GM08714 (cell line): Measurements from ENCODE around the gene KANK4.
"Not testable (repeated sequence)": the region's sequence is repeated elsewhere in the genome, so short reads cannot be mapped to it uniquely, and the experiment has no call there.

ENCODE experiments used
- H3K4me3 ChIP-seq: fragments of 200-500 bp; sonication (Bioruptor generic); 2 replicates; pipeline ENCODE4 v1.5.1; 2014; ENCODE audit warnings: mild to moderate bottlenecking, low read length, inconsistent platforms
- ZNF274 ChIP-seq: IDR thresholded peaks from 2 replicates; pipeline ENCODE4 v1.6.1; 2012; ENCODE audit warnings: mild to moderate bottlenecking, low read depth, low read length

KANK4 gene

DNA sequence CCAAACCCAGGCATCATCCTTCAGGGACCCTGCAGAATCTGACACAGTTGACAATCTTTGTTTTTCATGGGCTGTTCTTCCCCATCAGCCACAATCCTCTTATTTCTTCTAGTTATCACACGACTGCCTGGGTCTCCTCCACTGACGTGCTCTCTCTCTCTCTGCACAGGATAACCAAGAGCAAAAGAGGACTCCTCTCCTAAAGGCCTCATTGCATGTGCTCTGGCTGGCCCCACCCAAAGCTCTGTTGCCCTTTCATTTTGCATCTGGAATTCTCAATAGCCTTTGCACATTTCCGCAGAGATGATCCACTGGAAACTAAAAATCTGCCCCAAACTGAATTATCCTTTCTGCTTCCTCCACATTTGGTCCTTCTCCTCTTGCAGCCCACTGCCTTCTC is 58.5 kb downstream of the KANK4 start:
- TF ChIP-seq ZNF274 = no peak
- H3K4me3 ChIP-seq = no peak overlapping the region

DNA sequence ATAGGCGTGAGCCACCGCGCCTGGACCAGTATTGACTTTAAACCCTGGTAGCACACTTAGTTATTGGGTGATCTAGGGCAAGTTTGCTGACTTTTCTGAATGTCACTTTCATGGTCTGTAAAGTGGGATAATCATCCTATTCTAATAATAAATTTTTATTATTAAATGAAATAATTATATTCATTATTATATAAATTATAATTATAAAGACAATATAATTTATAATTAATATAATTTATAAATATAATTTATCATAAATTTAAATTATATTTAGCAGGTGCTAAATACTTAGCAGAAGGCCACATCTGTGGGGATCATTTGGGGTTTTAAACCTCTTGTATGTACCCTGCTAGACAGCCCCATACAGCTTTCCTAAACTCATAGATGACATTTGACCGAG is 59.7 kb downstream of the KANK4 start:
- no peak for TF ChIP-seq ZNF274

DNA sequence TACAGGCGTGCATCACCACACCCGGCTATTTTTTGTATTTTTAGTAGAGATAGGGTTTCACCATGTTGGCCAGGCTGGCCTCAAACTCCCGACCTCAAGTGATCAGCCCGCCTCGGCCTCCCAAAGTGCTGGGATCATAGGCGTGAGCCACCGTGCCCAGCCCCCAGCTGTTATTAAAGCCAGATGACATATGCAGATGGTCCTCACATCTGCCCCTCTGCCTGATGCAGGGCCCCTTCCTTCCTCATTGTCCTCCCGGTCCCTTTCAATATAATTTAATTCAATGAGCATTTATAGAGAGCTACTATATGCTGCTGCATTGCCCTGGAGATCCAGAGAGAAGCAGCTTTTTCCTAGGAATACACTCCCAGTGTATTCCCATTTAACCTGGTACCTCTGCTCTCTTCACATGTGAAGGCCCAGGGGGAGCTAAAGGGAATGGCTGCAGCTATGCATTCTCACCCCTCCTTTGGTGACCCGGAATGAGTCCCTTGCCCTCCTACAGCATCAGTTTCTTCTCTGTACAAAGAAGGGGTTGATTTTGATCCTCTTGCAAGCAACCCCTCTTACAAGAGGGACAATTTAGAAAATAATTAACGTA is 69.0 kb downstream of the KANK4 start:
- TF ChIP-seq ZNF274 = no peak
- no peak overlapping the region for H3K4me3 ChIP-seq

More for the DNA sequence above, 59.7 kb downstream of the KANK4 start:
- H3K4me3 ChIP-seq = no peak overlapping the region

DNA sequence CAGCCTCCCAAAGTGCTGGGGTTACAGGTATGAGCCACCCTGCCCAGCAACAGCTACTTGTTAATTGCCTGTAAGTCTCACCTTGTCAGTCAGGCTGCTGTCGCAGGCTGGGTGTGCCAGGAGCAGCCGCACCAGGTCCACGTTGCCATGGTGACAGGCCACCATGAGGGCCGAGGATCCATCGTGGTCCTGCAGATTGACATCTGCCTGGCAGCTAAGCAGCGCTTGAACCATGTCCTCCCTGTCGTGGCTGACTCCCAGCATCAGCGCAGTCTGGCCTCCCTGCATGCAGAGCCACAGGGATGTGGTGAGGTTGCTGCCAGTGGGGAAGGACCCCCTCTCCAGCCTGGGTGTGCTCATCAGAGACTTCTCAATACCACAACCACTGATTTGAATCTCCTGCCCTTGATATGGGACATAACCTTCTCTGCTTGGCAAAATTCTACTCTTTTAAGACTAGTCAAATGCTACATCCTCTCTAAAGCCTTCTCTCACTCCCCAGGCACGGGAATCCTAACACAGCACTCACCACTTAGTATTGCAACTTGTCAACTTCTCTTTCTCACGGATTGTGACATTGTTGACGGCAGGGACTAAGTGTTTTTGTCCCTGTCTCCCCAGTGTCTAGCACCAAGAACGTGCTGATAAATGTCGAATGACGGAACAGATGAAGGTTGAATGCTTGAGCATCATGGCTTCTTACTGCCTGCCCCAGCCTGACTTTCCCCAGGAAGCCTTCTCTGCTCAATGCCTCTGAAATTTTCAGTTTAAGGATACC is 71.7 kb downstream of the KANK4 start:
- H3K4me3 ChIP-seq = no peak overlapping the region
- TF ChIP-seq ZNF274 = no peak

DNA sequence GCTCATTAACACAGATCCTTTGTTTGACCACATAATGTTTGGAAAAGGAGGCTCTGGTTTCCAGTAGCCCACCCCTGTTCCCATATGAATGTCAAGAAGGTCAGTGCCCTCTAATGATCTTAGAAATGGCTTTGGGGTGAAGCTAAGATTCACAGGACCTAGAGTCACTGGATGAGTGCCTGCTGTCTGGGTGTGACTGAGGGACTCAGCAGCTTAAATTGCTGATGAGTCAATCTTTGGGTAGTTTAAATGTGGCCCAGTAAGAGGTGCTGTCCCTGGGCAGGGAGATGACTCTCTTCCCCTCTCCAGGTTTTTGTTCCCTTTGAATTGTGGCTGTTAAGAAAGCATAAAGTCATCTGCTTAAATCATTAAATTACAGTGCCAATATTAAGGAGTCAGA is 74.0 kb downstream of the KANK4 start:
- H3K4me3 ChIP-seq = no peak overlapping the region
- no peak for TF ChIP-seq ZNF274

DNA sequence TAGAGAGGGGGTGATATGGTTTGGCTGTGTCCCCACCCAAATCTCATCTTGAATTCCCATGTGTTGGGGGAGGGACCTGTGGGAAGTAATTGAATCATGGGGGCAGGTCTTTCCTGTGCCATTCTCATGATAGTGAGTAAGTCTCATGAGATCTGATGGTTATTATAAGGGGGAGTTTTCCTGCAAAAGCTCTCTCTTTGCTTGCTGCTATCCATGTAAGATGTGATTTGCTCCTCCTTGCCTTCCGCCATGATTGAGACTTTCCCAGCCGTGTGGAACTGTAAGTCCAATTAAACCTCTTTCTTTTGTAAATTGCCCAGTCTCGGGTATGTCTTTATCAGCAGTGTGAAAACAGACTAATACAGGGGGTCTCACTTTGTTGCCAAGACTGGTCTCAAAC is 74.9 kb downstream of the KANK4 start:
- H3K4me3 ChIP-seq = not testable (repeated sequence)

DNA sequence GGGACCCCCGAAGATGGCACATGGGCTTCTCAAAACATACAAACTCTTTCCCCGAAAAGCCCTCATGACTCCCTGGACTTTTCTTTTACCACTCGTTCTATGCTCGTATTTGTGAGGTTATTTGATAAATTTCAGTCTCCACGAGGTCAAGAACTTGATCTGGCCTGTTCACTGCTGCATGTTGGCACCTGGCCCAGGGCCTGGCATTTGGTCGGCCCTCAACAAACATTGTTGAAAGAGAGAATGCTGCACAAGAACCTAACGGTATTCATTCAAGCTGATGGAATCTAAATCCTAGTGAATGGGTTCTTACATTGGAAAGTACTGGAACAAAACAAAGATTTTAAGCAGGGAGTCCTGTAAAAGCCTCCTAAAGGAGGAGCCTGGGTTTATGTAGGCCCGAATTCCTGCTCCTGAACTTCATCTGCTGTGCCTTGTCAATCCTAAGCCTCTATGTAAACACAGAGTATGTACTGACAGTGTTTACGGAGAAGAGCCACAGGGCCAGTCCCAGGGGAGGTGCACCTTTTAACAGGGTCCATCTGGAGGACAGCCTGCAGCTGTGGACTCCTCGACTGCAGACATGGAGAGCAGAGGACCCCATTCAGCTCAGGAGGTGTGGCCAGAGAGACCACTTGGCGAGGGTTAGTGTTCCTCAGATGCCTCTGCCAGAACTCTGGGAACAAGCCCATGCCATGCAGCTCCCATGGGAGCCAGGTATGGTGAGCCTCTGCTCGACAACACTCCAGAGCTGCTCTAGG is 77.7 kb downstream of the KANK4 start:
- no peak overlapping the region for H3K4me3 ChIP-seq
- TF ChIP-seq ZNF274 = no peak

DNA sequence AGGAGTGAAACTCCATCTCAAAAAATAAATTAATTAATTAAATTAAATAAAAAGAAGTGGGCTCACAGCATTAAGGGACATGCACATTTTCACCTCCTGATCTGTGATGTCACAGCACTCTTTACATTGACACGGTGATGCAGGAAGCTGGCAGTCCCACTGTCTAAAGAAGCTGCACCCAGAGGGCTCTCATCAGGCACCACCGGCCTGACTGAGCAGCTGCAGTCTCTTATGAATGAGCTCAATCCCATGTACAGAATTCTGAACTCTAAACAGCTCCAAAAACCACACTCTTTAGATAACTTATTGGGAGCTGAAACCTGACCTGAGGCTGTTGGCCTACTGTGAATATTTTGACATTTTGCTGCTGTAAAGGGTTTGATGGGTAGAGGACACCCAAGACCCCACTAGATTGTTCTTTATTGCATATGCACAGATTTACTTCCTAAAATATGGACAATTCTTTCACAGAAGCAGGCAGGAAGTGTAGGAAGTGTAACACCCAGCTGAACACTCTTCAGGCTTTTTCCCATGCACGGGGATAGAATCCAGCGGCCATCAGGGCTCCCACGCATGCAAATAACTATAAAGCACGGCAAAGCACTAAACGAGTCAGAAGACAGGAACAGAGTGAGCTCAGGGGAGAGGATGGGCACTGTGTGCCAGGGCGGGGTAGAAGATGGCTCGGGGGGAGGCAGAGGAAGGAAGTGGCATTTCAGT is 78.4 kb downstream of the KANK4 start:
- no peak for TF ChIP-seq ZNF274
- no peak overlapping the region for H3K4me3 ChIP-seq

DNA sequence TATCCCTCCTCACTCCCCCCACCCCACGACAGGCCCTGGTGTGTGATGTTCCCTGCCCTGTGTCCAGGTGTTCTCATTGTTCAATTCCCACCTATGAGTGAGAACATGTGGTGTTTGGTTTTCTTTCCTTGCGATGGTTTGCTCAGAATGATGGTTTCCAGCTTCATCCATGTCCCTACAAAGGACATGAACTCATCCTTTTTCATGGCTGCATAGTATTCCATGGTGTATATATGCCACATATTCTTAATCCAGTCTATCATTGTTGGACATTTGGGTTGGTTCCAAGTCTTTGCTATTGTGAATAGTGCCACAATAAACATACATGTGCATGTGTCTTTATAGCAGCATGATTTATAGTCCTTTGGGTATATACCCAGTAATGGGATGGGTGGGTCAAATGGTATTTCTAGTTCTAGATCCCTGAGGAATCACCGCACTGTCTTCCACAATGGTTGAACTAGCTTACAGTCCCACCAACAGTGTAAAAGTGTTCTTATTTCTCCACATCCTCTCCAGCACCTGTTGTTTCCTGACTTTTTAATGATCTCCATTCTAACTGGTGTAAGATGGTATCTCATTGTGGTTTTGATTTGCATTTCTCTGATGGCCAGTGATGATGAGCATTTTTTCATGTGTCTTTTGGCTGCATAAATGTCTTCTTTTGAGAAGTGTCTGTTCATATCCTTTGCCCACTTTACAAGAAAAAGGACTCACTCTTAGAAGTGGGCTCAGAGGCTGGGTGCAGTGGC is 79.4 kb downstream of the KANK4 start:
- H3K4me3 ChIP-seq = not testable (repeated sequence)

DNA sequence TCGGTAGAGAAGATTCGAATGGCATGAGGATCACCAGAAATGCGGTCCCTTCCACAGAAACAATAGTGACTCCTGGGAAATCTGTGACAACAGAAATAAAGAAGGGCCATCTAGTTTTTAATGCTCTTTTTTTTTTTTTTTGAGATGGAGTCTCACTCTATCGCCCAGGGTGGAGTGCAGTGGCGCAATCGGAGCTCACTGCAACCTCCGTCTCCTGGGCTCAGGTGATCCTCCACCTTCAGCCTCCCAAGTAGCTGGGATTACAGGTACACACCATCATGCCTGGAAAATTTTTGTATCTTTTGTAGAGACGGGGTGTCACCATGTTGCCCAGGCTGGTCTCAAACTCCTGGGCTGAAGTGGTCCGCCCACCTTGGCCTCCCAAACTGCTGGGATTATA is 80.7 kb downstream of the KANK4 start:
- no peak overlapping the region for H3K4me3 ChIP-seq
- no peak for TF ChIP-seq ZNF274

DNA sequence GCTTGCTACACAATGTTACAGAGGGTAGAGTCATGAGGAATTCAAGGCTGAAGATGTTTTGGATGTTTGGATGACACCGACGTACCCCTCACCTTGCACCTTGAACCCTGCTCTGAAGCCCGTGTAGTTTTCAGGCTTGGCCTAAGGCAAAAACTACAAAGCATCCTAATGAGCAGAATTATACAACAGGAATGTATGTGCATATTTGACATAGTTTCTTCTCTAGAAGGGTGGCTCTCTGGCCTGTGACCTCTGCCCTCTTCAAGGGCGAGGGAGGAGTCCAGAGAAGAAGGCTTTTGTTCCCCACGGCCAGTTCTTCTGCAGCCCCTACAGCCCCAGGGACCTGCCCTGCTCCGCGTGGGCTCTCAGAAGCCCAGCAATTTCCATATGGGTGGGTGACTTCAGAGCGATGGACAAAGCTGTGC is 81.3 kb downstream of the KANK4 start:
- no peak overlapping the region for H3K4me3 ChIP-seq
- TF ChIP-seq ZNF274 = no peak

DNA sequence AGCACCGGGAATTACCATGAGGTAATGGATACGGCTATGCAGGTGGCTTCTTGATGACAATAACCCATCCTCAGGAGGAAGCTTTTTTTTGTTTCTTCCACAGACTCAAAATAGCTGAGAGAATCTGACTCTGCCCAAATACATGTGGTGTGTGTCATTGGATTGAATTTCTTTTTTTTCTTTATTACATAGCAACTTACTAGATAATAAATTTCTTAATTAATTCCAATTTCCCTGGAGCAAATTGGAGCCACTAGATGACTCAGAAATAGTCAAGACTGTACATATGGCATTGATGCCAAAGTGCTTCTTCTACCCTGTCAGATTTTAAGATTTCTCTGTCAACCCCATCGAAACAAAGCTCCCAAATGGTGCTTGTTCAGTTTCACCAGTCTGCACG is 81.9 kb downstream of the KANK4 start:
- TF ChIP-seq ZNF274 = no peak
- H3K4me3 ChIP-seq = no peak overlapping the region

DNA sequence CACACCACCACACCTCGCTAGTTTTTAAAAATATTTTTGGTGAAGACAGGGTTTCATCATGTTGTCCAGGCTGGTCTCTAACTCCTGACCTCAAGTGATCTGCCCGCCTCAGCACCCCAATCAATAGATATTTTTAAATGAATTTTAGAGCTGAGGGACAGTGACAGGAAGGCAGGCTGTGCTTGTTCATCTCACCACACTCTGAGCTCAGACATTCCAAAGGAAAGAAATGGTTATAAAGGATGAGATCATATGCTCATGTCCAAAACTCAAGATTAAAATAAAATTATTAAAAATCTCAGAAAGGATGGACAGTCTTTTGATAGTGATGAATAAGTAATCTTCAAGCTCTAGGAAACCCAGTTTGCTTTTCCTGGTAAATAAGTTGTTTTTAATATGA is 83.7 kb downstream of the KANK4 start:
- TF ChIP-seq ZNF274 = no peak
- H3K4me3 ChIP-seq = no peak overlapping the region

DNA sequence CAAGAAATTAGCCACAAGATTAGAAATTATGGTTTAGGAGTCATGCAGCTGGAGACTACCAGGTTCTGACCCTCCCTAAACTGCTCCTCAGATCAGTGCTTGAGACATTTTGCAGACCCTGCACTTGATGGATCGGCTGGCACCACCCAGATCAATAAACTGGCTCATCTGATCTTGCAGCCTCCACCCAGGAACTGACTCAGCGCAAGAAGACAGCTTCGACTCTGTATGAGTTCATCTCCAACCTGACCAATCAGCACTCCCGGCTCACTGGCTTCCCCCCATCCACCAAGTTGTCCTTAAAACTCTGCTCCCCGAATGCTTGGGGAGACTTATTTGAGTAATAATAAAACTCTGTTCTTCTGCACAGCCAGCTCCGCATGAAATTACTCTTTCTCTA is 84.5 kb downstream of the KANK4 start:
- no peak overlapping the region for H3K4me3 ChIP-seq
- no peak for TF ChIP-seq ZNF274
